GM12874 (cell line): Measurements from ENCODE around the gene EPB41L2.

Experiments used
- CTCF ChIP-seq: IDR thresholded peaks from 2 replicates; pipeline ENCODE4 v1.5.1; 2011; ENCODE audit warnings: low read depth, mild to moderate bottlenecking, control low read depth, low read length, moderate library complexity; ENCODE audit not compliant: insufficient read depth

EPB41L2 gene

DNA sequence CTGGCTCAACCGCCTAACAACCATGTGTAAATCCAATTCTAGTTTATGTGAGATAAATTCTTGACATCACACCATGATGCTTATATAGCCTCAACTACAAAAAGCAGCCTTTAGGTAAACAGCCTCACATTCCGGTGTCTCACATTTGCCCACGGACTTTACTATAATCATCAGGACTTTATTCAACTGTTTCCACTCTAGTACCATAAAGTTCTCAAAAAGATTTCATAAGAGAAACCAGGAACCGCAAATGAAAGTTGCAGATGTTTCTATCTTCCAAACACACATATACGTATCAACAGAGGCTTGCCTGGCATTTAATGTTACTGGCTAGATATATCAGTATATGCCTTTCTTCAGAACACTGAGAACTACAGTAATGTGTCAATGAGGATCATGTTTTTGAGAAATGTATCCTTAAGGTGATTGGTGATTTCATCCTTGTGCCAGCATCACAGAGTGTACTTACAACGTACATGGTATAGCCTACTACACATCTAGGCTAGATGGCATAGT lies 80.0 kb downstream of the EPB41L2 start:
- TF ChIP-seq CTCF = no peak

DNA sequence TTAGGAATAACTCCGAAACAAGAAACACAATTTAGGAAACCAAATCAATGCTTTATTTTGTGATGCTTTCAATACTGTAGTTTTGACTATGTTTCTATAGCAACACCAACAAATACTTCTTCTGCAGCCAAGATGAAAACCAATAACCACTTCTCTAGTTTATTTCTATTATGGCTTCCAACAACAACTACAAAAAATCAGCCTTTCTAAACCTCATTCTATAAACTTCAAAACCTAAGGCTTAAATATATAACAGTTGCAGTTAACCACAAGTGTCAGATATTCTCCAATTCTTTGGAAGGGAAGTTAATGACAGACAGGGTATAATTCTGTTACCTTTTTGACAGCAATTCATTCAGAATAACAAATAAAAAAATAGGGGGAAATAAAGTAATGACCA lies 80.9 kb downstream of the EPB41L2 start:
- TF ChIP-seq CTCF = no peak

DNA sequence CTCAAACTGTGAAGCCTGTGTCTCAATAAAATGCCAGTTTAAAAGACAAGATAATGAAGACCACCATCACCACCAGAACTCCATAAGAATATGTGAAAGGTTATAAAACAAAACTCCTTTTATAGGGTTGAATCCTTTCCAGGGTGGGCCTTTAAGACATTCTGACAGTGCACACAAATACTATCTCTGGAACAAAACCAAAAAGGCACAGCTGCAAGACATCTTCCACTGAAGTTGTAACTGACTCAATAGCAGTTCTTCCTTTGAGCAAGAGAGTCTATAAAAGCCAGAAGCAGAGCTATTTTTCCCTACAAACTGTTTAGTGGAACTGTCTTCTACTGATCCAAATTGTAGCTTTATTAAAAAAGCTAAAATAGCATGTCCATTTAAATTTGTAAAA lies 81.6 kb downstream of the EPB41L2 start:
- TF ChIP-seq CTCF = no peak

GRCh38 chr6:130980310-130981032 lies 82.6 kb downstream of the EPB41L2 start:
- no peak for TF ChIP-seq CTCF

DNA sequence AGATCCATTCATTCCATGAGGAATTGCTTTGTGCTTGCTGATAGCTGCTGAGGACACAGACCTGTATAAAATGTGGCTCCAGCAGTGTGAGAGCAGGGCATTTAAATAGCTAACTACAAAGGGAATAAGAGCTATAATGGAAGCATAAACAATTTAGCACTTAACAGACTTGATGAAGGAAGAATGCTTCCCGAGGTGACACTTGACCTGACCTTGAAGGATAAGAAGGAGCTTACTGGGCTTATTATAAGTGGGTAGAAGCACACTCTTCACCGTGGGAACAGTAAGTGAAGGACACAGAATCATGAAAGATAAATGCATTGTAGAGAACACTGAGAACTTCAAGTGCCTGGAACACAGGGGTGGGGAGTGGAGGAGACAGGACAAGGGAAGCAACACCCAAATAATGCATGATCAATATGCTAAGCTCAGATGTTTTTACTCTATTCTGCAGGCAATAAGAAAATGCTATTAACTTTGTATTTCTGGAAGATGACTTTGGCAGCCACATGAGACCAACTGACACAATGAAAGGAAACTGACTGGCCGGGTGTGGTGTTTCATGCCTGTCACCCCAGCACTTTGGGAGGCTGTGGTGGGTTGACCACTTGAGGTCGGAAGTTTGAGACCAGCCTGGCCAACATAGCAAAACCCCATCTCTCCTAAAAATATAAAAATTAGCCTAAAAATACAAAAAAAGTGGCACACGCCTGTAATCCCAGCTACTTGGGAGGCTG lies 84.2 kb downstream of the EPB41L2 start:
- TF ChIP-seq CTCF = no peak

- TF ChIP-seq CTCF = no peak
Measured at GRCh38 chr6:130978180-130978579, 84.9 kb downstream of the EPB41L2 start.

DNA sequence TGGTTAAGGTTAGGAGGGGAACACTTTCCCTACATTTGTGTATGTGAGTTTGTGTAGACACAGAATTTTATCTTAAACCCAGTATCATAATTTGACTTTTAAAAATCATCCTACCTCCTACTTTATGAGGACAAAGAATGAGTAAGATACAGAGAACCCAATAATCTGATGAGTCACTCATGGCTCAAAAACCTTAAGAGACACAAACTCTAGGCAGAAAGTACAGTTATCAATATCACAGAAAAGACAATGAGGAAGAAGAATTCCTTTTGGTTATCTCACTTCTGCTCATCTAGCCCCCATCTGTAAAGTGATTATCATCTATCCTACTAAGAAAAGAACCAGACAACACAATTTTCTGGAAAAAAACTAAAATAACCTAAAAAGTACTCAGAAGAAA lies 87.7 kb downstream of the EPB41L2 start:
- no peak for TF ChIP-seq CTCF
